NT2/D1 (cell line): ENCODE measurements around the gene KIAA0232.

Experiments
- SUZ12 ChIP-seq: IDR thresholded peaks from 2 replicates; pipeline ENCODE4 v1.6.1; 2011; ENCODE audit not compliant: insufficient read length, insufficient read depth; ENCODE audit errors: extremely low read depth
- YY1 ChIP-seq: IDR thresholded peaks from 2 replicates; pipeline ENCODE4 v1.6.1; 2011; ENCODE audit not compliant: insufficient read length, insufficient read depth
- ZNF274 ChIP-seq: IDR thresholded peaks from 2 replicates; pipeline ENCODE4 v1.6.1; 2011; ENCODE audit warnings: mild to moderate bottlenecking, low read depth, low read length

DNA sequence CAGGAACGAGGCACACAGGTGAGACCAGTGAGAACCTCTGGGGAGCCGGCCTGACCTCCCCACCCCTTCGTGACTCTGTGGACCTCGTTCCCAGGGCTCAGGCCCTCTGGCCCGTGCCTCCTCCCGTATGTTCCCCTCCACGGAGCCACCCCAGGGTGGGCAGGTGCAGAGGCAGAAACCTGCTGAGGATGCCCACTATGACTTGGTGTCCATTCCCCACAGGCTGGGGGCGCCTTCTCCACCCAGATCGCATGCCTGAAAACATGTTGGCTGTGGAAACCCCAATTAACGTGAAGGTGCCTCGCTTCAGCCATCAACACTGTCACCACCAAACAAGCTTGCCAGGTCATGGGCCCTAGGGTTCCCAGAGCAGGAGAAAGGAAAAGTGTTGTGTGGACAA is 39.5 kb upstream of the KIAA0232 start:
- no peak for TF ChIP-seq SUZ12
- no peak for TF ChIP-seq YY1
- no peak for TF ChIP-seq ZNF274
